ENCODE data around the gene MYO18B.

MYO18B gene

DNA sequence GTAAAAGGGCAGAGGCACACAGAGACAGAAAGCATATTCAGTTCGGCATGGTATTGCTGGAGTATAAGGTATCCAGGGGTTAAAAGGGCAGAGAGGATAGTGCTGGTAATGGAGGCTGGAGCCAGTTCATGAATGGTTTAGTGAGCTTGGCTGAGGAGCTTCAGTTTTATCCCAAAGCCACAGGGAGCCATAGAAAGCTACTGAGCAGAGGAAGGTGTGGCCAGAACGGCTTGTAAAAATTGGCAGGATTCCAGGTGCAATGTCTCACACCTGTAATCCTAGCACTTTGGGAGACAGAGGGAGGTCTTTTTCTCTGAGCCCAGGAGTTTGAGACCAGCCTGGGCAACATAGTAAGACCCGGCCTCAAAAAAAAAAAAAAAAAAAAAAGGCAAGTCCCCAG is 186.1 kb downstream of the MYO18B start:
- H3K9ac ChIP-seq (ENCODE audit: low read length): peak overlapping the region; percentile 11
- H3K9me3 ChIP-seq (ENCODE audit: control insufficient read depth, low read depth, low read length): no peaks in the 10 kb centered on the region
- peaks cover 46% of the 10 kb centered on the region for H3K4me1 ChIP-seq (ENCODE audit: control insufficient read depth, low read depth, low read length)
- no peaks in the 10 kb centered on the region for H3K36me3 ChIP-seq (ENCODE audit: control insufficient read depth, low read depth, low read length)
- H3K4me3 ChIP-seq (ENCODE audit: low read length): peak overlapping the region; percentile 36
- peaks cover under 1% of the 10 kb centered on the region for H3K27me3 ChIP-seq (ENCODE audit: control insufficient read depth, insufficient read depth, low read length)
- peak overlapping the region; percentile 25 for H3K27ac ChIP-seq (ENCODE audit: low read length)

DNA sequence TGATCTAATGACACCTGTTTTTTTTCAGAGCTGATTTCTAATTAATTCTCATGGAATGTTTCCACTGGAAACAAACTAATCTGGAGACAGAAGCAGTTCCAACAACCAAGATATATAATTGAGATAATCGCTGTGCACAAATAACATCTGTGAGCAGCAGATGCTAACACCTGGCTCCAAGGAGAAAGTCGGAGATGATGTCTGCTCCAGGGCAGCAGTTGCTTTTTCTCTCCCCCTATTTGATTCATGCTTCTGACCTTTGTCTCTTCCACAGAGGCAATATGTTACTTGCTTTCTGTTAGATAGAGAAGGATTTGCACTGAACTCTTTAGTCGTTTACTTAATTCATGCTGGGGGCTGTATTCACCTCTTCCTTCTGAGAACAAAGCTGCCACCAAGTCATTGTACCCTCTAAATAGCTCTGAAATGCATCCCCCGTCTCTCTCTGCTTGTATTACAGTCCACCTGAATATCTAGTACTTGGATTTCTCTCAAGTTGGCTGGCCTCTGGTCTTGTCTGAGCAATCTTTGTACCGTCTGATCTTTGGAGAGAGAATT is 187.4 kb downstream of the MYO18B start:
- H3K27me3 ChIP-seq (ENCODE audit: control insufficient read depth, insufficient read depth, low read length): no peaks in the 10 kb centered on the region
- no peak overlapping the region for H3K4me3 ChIP-seq (ENCODE audit: low read length)
- H3K27ac ChIP-seq (ENCODE audit: low read length): no peak overlapping the region
- peaks cover 45% of the 10 kb centered on the region for H3K4me1 ChIP-seq (ENCODE audit: control insufficient read depth, low read depth, low read length)
- H3K36me3 ChIP-seq (ENCODE audit: control insufficient read depth, low read depth, low read length): no peaks in the 10 kb centered on the region
- H3K9ac ChIP-seq (ENCODE audit: low read length): no peak overlapping the region
- no peaks in the 10 kb centered on the region for H3K9me3 ChIP-seq (ENCODE audit: control insufficient read depth, low read depth, low read length)

DNA sequence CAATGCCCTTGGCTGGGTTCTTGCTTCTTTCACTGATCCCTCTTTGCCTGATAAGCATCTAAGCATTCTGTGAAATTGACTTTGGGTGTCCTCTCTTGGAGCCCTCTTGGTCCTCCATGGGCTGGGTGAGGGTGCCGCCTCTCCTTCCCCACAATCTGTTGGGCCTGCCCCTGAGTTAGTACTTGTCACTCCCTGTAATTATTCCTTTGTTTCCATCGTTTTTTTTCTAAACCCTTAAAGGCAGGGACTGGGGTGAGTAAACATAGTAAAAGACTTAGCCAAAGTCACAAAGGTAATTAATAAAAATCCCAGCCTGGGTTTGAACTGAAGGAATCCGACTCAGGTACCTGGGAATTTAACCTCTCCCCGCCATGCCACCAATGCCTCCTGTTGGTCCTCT is 188.1 kb downstream of the MYO18B start:
- Histone ChIP-seq H3K4me3 (ENCODE audit: low read length) (no peak overlapping the region), H3K36me3 (ENCODE audit: control insufficient read depth, low read depth, low read length) (no peaks in the 10 kb centered on the region), H3K27me3 (ENCODE audit: control insufficient read depth, insufficient read depth, low read length) (no peaks in the 10 kb centered on the region), H3K9me3 (ENCODE audit: control insufficient read depth, low read depth, low read length) (no peaks in the 10 kb centered on the region), H3K27ac (ENCODE audit: low read length) (no peak overlapping the region), H3K4me1 (ENCODE audit: control insufficient read depth, low read depth, low read length) (peaks cover 45% of the 10 kb centered on the region), H3K9ac (ENCODE audit: low read length) (no peak overlapping the region)

DNA sequence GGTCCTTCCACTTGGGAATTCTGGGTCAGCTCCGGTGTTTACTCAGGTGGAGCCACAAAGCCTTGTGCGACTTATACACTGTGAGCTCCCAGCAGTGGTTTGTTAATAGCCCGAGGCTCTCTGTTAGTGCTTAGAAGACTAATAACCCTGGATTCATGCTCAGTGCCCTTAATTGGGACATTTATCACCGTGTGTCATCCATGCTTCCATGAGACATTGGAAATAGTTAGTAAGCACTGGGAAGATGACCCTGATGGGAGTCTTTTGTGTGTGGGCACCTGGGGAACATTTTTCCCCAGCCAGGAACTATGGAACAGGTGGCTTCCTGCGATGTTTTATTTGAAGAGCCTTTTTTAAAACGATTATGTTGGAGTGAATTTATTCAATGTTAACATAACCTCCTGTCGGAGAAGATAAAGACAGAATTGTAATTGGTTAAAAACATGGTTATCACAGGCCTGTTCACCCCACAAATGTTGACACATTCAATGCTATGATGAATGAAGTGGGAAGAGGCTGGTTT is 188.9 kb downstream of the MYO18B start:
- Histone ChIP-seq H3K4me3 (ENCODE audit: low read length) (no peak overlapping the region), H3K36me3 (ENCODE audit: control insufficient read depth, low read depth, low read length) (no peaks in the 10 kb centered on the region), H3K27me3 (ENCODE audit: control insufficient read depth, insufficient read depth, low read length) (no peaks in the 10 kb centered on the region), H3K9ac (ENCODE audit: low read length) (no peak overlapping the region), H3K4me1 (ENCODE audit: control insufficient read depth, low read depth, low read length) (peaks cover 52% of the 10 kb centered on the region), H3K9me3 (ENCODE audit: control insufficient read depth, low read depth, low read length) (no peaks in the 10 kb centered on the region), H3K27ac (ENCODE audit: low read length) (no peak overlapping the region)

DNA sequence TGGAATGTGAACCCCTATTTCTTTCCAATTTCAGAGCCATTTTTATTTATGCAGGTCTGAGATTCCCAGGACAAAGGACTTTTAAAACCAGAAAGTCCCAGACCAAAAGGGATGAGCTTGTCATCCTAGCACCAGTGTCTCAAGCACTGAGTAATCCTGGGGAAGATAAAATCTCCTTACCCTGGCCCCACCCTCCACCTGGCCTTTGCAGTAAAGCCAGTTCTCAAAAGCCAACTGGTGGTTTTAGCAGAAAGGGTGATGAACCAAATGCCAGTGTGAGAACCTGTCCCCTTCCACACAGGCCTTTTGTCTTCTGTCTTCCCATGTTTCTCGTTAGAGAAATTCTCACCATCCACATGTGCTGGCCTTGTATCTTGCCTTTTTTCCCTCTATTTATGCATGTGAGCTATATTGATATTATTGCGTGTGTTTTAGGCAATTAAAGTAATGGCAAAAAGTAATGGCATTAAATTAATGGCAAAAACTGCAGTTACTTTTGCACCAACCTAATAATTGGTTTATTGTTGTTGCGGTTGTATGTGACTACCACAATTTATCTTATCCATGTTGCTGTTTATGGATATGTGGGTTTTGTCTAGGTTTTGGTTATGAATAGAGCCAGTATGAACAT is 191.3 kb downstream of the MYO18B start:
- no peaks in the 10 kb centered on the region for H3K36me3 ChIP-seq (ENCODE audit: control insufficient read depth, low read depth, low read length)
- H3K27me3 ChIP-seq (ENCODE audit: control insufficient read depth, insufficient read depth, low read length): no peaks in the 10 kb centered on the region
- peaks cover 53% of the 10 kb centered on the region for H3K4me1 ChIP-seq (ENCODE audit: control insufficient read depth, low read depth, low read length)
- no peak overlapping the region for H3K27ac ChIP-seq (ENCODE audit: low read length)
- no peak overlapping the region for H3K4me3 ChIP-seq (ENCODE audit: low read length)
- no peaks in the 10 kb centered on the region for H3K9me3 ChIP-seq (ENCODE audit: control insufficient read depth, low read depth, low read length)
- no peak overlapping the region for H3K9ac ChIP-seq (ENCODE audit: low read length)

GRCh38 chr22:25935266-25936058 is 193.5 kb downstream of the MYO18B start:
- Histone ChIP-seq H3K27me3 (ENCODE audit: control insufficient read depth, insufficient read depth, low read length) (no peaks in the 10 kb centered on the region), H3K4me3 (ENCODE audit: low read length) (peak overlapping the region; percentile 5), H3K27ac (ENCODE audit: low read length) (no peak overlapping the region), H3K4me1 (ENCODE audit: control insufficient read depth, low read depth, low read length) (peaks cover 41% of the 10 kb centered on the region), H3K36me3 (ENCODE audit: control insufficient read depth, low read depth, low read length) (no peaks in the 10 kb centered on the region), H3K9ac (ENCODE audit: low read length) (no peak overlapping the region), H3K9me3 (ENCODE audit: control insufficient read depth, low read depth, low read length) (no peaks in the 10 kb centered on the region)

DNA sequence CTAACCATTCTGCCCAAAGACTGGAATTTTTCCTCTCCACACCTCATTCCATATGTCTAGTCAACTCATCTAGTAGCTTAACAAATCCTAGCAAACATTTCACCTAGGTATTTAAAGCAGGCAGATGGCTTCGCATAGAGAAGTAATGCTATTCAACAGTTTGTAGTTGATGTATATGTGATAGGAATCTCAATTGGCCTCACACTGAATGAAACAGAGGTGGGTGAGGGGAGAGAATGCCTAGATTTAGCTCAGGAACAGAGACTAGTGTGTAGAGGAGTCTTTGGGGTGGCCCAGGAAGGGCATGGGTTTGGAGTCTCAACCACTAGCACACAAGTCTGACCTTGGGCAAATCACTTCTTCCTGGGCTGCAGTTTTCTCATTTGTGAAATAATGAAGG is 196.2 kb downstream of the MYO18B start:
- Histone ChIP-seq H3K9me3 (ENCODE audit: control insufficient read depth, low read depth, low read length) (no peaks in the 10 kb centered on the region), H3K4me1 (ENCODE audit: control insufficient read depth, low read depth, low read length) (peaks cover 54% of the 10 kb centered on the region), H3K4me3 (ENCODE audit: low read length) (no peak overlapping the region), H3K27ac (ENCODE audit: low read length) (no peak overlapping the region), H3K36me3 (ENCODE audit: control insufficient read depth, low read depth, low read length) (no peaks in the 10 kb centered on the region), H3K9ac (ENCODE audit: low read length) (no peak overlapping the region), H3K27me3 (ENCODE audit: control insufficient read depth, insufficient read depth, low read length) (no peaks in the 10 kb centered on the region)

- Histone ChIP-seq H3K27ac (ENCODE audit: low read length) (no peak overlapping the region), H3K9ac (ENCODE audit: low read length) (no peak overlapping the region), H3K27me3 (ENCODE audit: control insufficient read depth, insufficient read depth, low read length) (no peaks in the 10 kb centered on the region), H3K36me3 (ENCODE audit: control insufficient read depth, low read depth, low read length) (no peaks in the 10 kb centered on the region), H3K4me1 (ENCODE audit: control insufficient read depth, low read depth, low read length) (peaks cover 44% of the 10 kb centered on the region), H3K9me3 (ENCODE audit: control insufficient read depth, low read depth, low read length) (no peaks in the 10 kb centered on the region), H3K4me3 (ENCODE audit: low read length) (no peak overlapping the region)
These were observed 197.4 kb downstream of the MYO18B start for GRCh38 chr22:25939384-25939783.

- Histone ChIP-seq H3K4me1 (ENCODE audit: control insufficient read depth, low read depth, low read length) (peaks cover 33% of the 10 kb centered on the region), H3K4me3 (ENCODE audit: low read length) (no peak overlapping the region), H3K9me3 (ENCODE audit: control insufficient read depth, low read depth, low read length) (no peaks in the 10 kb centered on the region), H3K27ac (ENCODE audit: low read length) (no peak overlapping the region), H3K9ac (ENCODE audit: low read length) (no peak overlapping the region), H3K27me3 (ENCODE audit: control insufficient read depth, insufficient read depth, low read length) (no peaks in the 10 kb centered on the region), H3K36me3 (ENCODE audit: control insufficient read depth, low read depth, low read length) (no peaks in the 10 kb centered on the region)
These were observed 198.5 kb downstream of the MYO18B start for GRCh38 chr22:25940479-25940878.

DNA sequence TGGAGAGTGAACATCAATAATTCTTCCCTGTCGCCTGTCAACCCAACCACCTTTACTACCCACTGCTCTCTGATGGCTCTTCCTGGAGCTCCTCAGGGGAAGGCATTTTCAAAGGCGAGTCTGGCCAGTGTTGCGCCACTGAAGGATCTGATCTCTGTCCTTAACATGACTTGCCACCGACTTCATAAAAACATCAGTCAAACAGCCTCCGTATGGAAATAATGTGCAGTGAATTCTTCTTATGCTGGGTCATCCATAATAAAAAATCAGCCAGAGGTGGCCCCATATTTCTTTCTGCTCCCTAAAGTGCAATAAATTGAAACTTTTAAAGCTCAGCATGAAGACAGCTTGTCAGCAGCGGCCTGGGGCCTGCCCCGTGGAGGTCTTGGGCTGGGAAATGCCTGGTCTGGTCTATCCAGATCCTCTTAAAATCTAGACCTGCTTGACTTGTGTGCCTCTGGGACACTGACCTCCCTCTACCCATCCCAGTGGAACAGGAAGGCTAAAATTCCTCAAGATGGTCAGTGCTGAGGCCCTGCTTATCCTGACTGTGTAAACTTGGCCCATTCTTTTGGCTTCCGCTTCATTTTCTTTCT is 199.5 kb downstream of the MYO18B start:
- no peaks in the 10 kb centered on the region for H3K9me3 ChIP-seq (ENCODE audit: control insufficient read depth, low read depth, low read length)
- H3K27me3 ChIP-seq (ENCODE audit: control insufficient read depth, insufficient read depth, low read length): no peaks in the 10 kb centered on the region
- H3K4me1 ChIP-seq (ENCODE audit: control insufficient read depth, low read depth, low read length): peaks cover 23% of the 10 kb centered on the region
- H3K9ac ChIP-seq (ENCODE audit: low read length): no peak overlapping the region
- no peak overlapping the region for H3K27ac ChIP-seq (ENCODE audit: low read length)
- no peaks in the 10 kb centered on the region for H3K36me3 ChIP-seq (ENCODE audit: control insufficient read depth, low read depth, low read length)
- no peak overlapping the region for H3K4me3 ChIP-seq (ENCODE audit: low read length)

DNA sequence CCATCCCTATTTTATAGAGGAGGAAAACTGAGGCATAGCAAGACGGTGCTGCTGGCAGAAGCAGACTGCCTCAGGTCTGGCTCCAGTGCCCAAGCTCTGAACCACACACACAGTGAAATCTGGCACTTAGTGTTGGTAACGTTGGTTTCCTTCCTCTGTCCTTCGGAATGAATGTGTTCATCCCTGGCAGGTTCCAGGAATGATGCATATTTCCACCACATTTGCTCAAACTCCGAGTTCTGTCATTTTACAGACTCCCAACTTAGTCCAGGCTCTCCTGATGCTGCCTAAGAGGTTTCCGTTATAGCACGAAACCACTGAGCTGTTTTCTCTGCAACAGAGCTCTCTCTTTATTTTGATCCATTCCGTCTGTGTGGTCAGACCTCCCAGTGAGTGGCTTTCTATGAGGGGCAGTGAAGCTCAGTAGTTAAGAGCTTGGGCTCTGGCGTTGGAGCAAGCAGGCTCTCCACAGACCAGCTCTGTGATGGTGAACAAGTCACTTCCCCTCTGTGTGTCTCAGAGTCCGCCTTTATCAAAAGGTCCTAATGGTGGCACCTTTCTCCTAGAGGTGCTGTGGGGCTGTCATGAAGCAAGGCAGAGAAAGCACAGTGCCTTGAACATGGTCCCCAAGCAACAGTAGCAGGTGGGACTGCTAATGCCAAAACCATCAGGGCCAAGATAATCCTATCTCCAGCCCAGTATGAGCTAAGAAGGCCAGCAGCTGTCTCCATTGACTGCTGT is 200.3 kb downstream of the MYO18B start:
- H3K4me3 ChIP-seq (ENCODE audit: low read length): no peak overlapping the region
- H3K9ac ChIP-seq (ENCODE audit: low read length): no peak overlapping the region
- H3K27me3 ChIP-seq (ENCODE audit: control insufficient read depth, insufficient read depth, low read length): no peaks in the 10 kb centered on the region
- H3K9me3 ChIP-seq (ENCODE audit: control insufficient read depth, low read depth, low read length): no peaks in the 10 kb centered on the region
- no peaks in the 10 kb centered on the region for H3K36me3 ChIP-seq (ENCODE audit: control insufficient read depth, low read depth, low read length)
- H3K4me1 ChIP-seq (ENCODE audit: control insufficient read depth, low read depth, low read length): peaks cover 23% of the 10 kb centered on the region
- H3K27ac ChIP-seq (ENCODE audit: low read length): no peak overlapping the region
